ENCODE data around the gene GOLGA2. TPM values are rescaled to one million over a fixed set of nuclear protein-coding genes. Genes with fewer than 3 reads are reported as not detected.

Gene GOLGA2
- total RNA-seq, 1 experiment from 2014 or later = 16.2 TPM

DNA sequence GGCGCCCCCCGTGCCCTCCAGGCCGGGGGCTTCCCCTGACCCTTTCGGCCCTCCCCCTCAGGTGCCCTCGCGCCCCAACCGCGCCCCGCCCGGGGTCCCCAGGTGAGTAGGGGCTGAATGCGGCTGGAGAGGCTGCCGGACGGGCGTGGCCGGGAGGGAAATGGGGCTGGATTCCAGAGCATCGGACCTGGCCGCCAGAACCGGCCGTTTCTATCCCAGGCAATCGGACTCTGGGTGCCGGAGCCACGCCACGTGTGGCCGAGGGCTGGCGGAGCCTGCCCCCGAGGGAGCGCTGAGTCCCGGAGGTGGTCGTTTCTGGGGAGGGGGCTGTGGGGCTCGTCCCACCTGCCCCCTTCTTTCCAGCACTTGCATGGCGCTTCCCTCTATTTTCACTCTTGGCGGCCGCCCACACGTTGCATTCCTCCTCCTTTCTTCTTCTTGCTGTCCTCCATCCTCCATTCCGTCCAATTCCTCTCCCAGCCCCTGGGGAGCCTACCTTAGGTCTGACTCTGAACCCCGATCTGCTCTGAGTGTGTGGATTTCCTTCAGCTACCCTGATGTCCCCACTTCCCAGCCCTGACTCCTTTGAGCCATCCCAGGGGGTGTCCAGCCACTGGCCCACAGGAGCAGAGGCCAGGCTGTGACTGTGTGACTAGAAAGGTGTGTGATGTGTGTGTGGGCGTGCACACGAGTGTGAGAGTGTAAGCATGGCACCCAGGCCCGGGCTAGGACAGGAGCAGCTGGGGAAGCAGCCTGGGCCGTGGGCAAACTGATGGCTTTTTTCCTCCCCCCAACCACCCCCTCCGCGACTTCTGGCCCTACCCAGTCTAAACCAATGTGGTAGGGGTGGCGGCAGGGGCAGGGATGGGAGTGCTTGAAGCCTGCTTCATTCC lies 24.7 kb downstream of the GOLGA2 start:
- H3K79me2 ChIP-seq (ENCODE audit: low read length) = no peaks in the 10 kb centered on the region
- no peak overlapping the region for H3K4me2 ChIP-seq (ENCODE audit: low read depth, low read length, poor library complexity, severe bottlenecking)
- no peaks in the 10 kb centered on the region for H3K27me3 ChIP-seq (ENCODE audit: low read length)
- no peak overlapping the region for H3K27ac ChIP-seq (ENCODE audit: low read length)
- H3K9ac ChIP-seq (ENCODE audit: low read length) = no peak overlapping the region
- no peak overlapping the region for H2AFZ ChIP-seq (ENCODE audit: low read length)
- DNase-seq = no peak
- H3K4me1 ChIP-seq (ENCODE audit: low read length) = peaks cover 14% of the 10 kb centered on the region
- H4K20me1 ChIP-seq (ENCODE audit: insufficient read depth, low read depth, low read length) = 0 out of 2 replicates have a peak, but pooled peaks cover 6% of the 10 kb centered on the region
- no peak overlapping the region for H3K4me3 ChIP-seq (ENCODE audit: low read length)
- H3K9me3 ChIP-seq (ENCODE audit: low read length) = no peaks in the 10 kb centered on the region
- no peaks in the 10 kb centered on the region for H3K36me3 ChIP-seq (ENCODE audit: insufficient read depth, low read length)
- no peaks in the 10 kb centered on the region for H3K9me2 ChIP-seq (replicated peaks; ENCODE audit: insufficient read depth, low read length)

DNA sequence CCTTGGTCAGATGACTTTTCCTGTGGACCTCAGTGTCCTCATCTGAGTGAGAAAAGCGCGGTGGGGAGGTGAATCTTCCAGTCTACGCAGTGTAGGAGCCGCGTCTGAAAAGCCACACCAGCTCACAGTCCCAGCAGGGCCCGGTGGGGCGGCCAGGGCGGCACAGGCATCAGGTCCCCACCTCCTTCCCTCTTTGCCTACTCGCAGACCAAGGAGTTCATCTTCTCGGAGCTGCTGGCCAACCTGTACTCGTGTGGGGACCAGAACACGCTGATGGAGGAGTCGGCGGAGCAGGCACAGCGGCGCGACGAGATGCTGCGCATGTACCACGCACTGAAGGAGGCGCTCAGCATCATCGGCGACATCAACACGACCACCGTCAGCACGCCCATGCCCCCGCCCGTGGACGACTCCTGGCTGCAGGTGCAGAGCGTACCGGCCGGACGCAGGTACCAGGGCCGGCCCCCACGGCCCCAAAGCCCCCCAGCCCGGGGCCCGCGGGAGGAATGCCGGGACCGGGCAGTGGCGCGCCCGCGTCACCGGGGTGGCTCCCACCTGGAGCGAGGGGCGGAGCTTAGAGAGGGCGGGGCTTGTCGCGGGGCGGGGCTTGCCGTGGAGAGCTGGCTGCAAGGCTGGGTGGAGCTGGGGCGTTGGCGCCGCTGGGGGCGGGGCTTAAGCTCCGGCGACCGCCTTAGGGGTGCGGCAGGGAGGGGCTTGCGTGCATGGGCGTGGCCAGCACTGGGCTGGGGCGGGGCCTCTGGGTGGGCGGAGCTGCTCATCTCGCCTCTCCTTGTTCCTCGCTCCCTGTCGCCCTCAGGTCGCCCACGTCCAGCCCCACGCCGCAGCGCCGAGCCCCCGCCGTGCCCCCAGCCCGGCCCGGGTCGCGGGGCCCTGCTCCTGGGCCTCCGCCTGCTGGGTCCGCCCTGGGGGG lies 25.6 kb downstream of the GOLGA2 start:
- Histone ChIP-seq H3K27ac (ENCODE audit: low read length) (no peak overlapping the region), H3K4me2 (ENCODE audit: low read depth, low read length, poor library complexity, severe bottlenecking) (peak overlapping the region; percentile 45), H3K4me1 (ENCODE audit: low read length) (peaks cover 16% of the 10 kb centered on the region), H2AFZ (ENCODE audit: low read length) (no peak overlapping the region), H3K36me3 (ENCODE audit: insufficient read depth, low read length) (no peaks in the 10 kb centered on the region), H3K79me2 (ENCODE audit: low read length) (no peaks in the 10 kb centered on the region), H3K4me3 (ENCODE audit: low read length) (peak overlapping the region; percentile 32; the same call in 1 of the 2 replicates), H3K9ac (ENCODE audit: low read length) (no peak overlapping the region), H3K9me2 (replicated peaks; ENCODE audit: insufficient read depth, low read length) (no peaks in the 10 kb centered on the region), H3K9me3 (ENCODE audit: low read length) (no peaks in the 10 kb centered on the region), H4K20me1 (ENCODE audit: insufficient read depth, low read depth, low read length) (0 out of 2 replicates have a peak, but pooled peaks cover 5% of the 10 kb centered on the region), H3K27me3 (ENCODE audit: low read length) (no peaks in the 10 kb centered on the region)
- peak; percentile 95 for DNase-seq

DNA sequence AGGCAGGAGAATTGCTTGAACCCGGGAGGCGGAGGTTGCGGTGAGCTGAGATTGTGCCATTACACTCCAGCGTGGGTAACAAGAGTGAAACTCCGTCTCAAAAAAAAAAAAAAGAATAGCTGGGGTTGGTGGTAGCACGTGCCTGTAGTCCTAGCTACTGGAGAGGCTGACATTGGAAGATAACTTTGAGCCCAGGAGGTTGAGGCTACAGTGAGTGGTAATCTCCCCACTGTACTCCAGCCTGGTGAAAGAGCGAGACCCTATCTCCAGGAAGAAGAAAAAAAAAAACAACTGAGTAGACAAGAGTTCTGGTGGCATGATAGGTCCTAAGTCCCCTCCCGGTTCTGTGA lies 26.3 kb downstream of the GOLGA2 start:
- H2AFZ ChIP-seq (ENCODE audit: low read length) = no peak overlapping the region

DNA sequence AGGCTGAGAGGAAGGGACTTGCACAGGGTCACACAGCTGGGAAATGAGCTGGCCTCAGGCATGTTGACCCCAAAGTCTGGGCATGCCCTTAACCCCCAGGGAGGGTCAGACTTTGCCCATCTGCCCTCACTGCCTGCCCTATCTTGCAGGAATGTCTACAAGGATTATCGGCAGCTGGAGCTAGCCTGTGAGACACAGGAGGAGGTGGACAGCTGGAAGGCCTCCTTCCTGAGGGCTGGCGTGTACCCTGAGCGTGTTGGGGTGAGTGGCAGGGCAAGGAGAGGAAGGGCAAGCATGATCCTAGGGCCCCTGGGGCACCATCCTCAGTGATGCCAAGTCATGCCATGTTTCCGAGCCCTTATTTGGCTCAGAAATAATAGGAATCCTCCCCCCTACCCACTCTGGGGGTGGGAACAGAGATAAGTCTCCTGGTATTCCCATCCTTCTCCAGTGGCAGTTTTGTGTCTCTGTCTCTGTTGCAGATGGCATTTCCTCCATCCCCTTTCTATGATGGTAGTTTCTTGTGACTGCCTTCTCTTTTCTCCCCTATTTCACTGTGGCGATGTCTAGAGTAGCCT lies 28.5 kb downstream of the GOLGA2 start:
- DNase-seq = no peak
- H3K79me2 ChIP-seq (ENCODE audit: low read length) = no peaks in the 10 kb centered on the region
- H3K27me3 ChIP-seq (ENCODE audit: low read length) = no peaks in the 10 kb centered on the region
- H2AFZ ChIP-seq (ENCODE audit: low read length) = no peak overlapping the region
- no peaks in the 10 kb centered on the region for H3K9me2 ChIP-seq (replicated peaks; ENCODE audit: insufficient read depth, low read length)
- H3K4me3 ChIP-seq (ENCODE audit: low read length) = no peak overlapping the region
- no peak overlapping the region for H3K9ac ChIP-seq (ENCODE audit: low read length)
- H3K36me3 ChIP-seq (ENCODE audit: insufficient read depth, low read length) = no peaks in the 10 kb centered on the region
- H3K4me2 ChIP-seq (ENCODE audit: low read depth, low read length, poor library complexity, severe bottlenecking) = no peak overlapping the region
- H3K9me3 ChIP-seq (ENCODE audit: low read length) = no peaks in the 10 kb centered on the region
- H3K4me1 ChIP-seq (ENCODE audit: low read length) = peaks cover 20% of the 10 kb centered on the region
- no peaks in the 10 kb centered on the region for H4K20me1 ChIP-seq (ENCODE audit: insufficient read depth, low read depth, low read length)
- no peak overlapping the region for H3K27ac ChIP-seq (ENCODE audit: low read length)

More for the DNA sequence above, 26.3 kb downstream of the GOLGA2 start:
- H3K27me3 ChIP-seq (ENCODE audit: low read length) = no peaks in the 10 kb centered on the region
- no peak for DNase-seq
- H3K79me2 ChIP-seq (ENCODE audit: low read length) = no peaks in the 10 kb centered on the region
- no peaks in the 10 kb centered on the region for H3K9me3 ChIP-seq (ENCODE audit: low read length)
- H3K9me2 ChIP-seq (replicated peaks; ENCODE audit: insufficient read depth, low read length) = no peaks in the 10 kb centered on the region
- H3K4me2 ChIP-seq (ENCODE audit: low read depth, low read length, poor library complexity, severe bottlenecking) = no peak overlapping the region
- H3K36me3 ChIP-seq (ENCODE audit: insufficient read depth, low read length) = no peaks in the 10 kb centered on the region
- H3K9ac ChIP-seq (ENCODE audit: low read length) = no peak overlapping the region
- peaks cover 22% of the 10 kb centered on the region for H3K4me1 ChIP-seq (ENCODE audit: low read length)
- no peak overlapping the region for H3K4me3 ChIP-seq (ENCODE audit: low read length)
- H3K27ac ChIP-seq (ENCODE audit: low read length) = no peak overlapping the region
- no peaks in the 10 kb centered on the region for H4K20me1 ChIP-seq (ENCODE audit: insufficient read depth, low read depth, low read length)

DNA sequence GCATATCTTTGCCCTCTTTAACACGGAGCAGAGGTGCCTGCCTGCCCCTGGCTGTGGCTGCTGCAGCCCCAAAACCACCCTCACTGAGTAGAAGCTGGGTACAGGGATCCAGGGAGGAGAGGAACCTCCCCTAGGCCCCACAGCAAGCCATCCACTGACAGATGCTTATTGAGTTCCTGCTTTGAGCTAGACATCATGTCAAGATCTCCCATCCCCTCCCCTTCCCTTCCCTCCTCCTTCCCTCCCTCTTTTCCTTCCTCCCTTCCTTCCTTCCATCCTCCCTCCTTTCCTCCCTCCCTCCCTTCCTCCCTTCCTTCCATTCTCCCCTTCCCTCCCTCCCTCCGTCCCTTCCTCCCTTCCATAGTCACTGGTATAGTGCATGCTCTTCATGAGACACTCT lies 29.3 kb downstream of the GOLGA2 start:
- H3K9ac ChIP-seq (ENCODE audit: low read length) = no peak overlapping the region
- H3K9me3 ChIP-seq (ENCODE audit: low read length) = no peaks in the 10 kb centered on the region
- no peak overlapping the region for H3K27ac ChIP-seq (ENCODE audit: low read length)
- no peak overlapping the region for H3K4me2 ChIP-seq (ENCODE audit: low read depth, low read length, poor library complexity, severe bottlenecking)
- no peak overlapping the region for H3K4me3 ChIP-seq (ENCODE audit: low read length)
- peaks cover 20% of the 10 kb centered on the region for H3K4me1 ChIP-seq (ENCODE audit: low read length)
- no peak for DNase-seq
- no peaks in the 10 kb centered on the region for H3K27me3 ChIP-seq (ENCODE audit: low read length)
- H3K79me2 ChIP-seq (ENCODE audit: low read length) = no peaks in the 10 kb centered on the region
- no peaks in the 10 kb centered on the region for H4K20me1 ChIP-seq (ENCODE audit: insufficient read depth, low read depth, low read length)
- H3K36me3 ChIP-seq (ENCODE audit: insufficient read depth, low read length) = no peaks in the 10 kb centered on the region
- H2AFZ ChIP-seq (ENCODE audit: low read length) = no peak overlapping the region
- H3K9me2 ChIP-seq (replicated peaks; ENCODE audit: insufficient read depth, low read length) = no peaks in the 10 kb centered on the region

DNA sequence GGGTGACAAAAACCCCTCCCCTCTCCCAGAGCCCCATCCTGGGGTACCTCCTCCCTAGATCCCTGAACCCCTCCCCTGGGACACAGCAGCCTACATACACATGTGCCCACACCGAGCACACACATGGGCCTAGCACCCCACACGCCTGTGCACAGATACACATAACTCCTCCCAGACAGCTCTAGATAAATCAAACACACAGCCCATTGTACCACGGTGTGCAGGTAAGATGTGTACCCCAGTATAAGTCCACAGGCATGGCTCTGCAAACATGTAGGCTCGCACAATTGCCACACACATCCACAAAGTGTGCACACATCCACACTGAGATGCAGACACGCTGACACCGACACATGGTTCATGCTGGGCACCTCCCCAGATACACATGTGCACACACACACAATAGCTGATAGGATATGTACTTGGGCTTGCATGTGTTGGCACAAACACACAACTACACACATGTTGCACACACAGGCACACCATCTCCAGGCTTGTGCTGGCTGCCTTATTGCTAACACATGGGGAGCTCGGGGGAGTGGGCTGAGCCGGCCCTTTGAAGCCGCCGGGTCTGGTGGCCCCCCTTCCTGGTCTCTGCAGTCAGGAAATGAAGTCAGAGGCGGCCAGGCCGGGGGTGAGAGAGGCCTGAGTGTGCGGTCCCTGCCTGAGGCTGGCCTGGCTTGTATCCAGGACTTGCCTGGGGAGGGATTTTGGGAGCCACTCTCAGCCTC lies 30.2 kb downstream of the GOLGA2 start:
- Histone ChIP-seq H3K9ac (ENCODE audit: low read length) (0 out of 2 replicates have a peak overlapping the region, but pooled peaks have one; percentile 53), H3K4me1 (ENCODE audit: low read length) (peaks cover 20% of the 10 kb centered on the region), H3K4me2 (ENCODE audit: low read depth, low read length, poor library complexity, severe bottlenecking) (no peak overlapping the region), H3K9me3 (ENCODE audit: low read length) (no peaks in the 10 kb centered on the region), H3K27me3 (ENCODE audit: low read length) (no peaks in the 10 kb centered on the region), H3K36me3 (ENCODE audit: insufficient read depth, low read length) (no peaks in the 10 kb centered on the region), H2AFZ (ENCODE audit: low read length) (no peak overlapping the region; the same call in 1 of the 2 replicates), H4K20me1 (ENCODE audit: insufficient read depth, low read depth, low read length) (no peaks in the 10 kb centered on the region), H3K27ac (ENCODE audit: low read length) (no peak overlapping the region), H3K4me3 (ENCODE audit: low read length) (no peak overlapping the region), H3K9me2 (replicated peaks; ENCODE audit: insufficient read depth, low read length) (no peaks in the 10 kb centered on the region), H3K79me2 (ENCODE audit: low read length) (no peaks in the 10 kb centered on the region)
- no peak for DNase-seq

DNA sequence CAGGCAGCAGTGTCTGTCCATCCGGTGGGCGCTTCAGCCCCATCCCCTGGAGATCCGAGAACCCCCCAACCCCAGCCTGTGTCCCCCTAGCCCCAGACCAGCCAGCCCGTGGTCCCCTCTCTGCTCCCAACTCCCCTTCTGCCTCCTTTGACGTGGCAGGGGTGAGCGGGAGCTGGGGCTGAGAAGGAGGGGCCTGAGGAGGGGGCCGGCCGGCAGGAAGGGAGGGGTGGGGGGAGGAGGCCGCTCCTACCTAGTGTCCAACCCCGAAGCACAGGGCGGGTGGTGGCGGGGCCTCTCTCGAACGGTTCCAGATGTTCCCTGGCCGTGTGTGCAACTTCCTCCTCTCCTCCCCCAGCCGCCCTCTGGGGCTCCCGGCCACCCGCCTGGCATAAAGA lies 31.0 kb downstream of the GOLGA2 start:
- Histone ChIP-seq H3K79me2 (ENCODE audit: low read length) (no peaks in the 10 kb centered on the region), H3K36me3 (ENCODE audit: insufficient read depth, low read length) (no peaks in the 10 kb centered on the region), H4K20me1 (ENCODE audit: insufficient read depth, low read depth, low read length) (no peaks in the 10 kb centered on the region), H3K4me2 (ENCODE audit: low read depth, low read length, poor library complexity, severe bottlenecking) (peak overlapping the region; percentile 45), H2AFZ (ENCODE audit: low read length) (no peak overlapping the region), H3K9me3 (ENCODE audit: low read length) (no peaks in the 10 kb centered on the region), H3K4me1 (ENCODE audit: low read length) (peaks cover 17% of the 10 kb centered on the region), H3K4me3 (ENCODE audit: low read length) (no peak overlapping the region), H3K27ac (ENCODE audit: low read length) (no peak overlapping the region), H3K9ac (ENCODE audit: low read length) (peak overlapping the region; percentile 53), H3K27me3 (ENCODE audit: low read length) (no peaks in the 10 kb centered on the region), H3K9me2 (replicated peaks; ENCODE audit: insufficient read depth, low read length) (no peaks in the 10 kb centered on the region)
- DNase-seq = peak; percentile 74

Data from Karpas-422 (cell line).